ENCODE measurements around the gene SLC25A5. TPM values are rescaled to one million over a fixed set of nuclear protein-coding genes. Genes with fewer than 3 reads are reported as not detected.

The SLC25A5 gene
- total RNA-seq, 3 donors from 2014 or later (not counting 1 experiment from before 2014, with no cell fraction given): 148 to 182 (median 162) TPM

DNA sequence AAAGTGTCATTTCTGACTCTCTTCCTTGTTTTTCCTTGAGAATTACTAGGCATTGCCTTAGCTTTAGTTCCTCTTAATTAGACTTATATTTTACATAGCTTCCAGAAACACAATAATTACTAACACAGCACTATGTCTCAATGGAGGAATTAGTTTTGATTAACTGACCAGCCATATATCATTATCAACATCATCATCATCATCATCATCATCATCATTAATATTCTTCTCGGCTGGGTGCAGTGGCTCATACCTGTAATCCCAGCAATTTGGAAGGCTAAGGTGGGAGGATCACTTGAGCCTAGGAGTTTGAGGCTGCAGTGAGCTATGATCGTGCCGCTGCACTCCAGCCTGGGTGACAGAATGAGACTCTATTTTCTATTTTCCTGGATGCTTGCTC, 2.7 kb upstream of the SLC25A5 start:
- ATAC-seq (no peak), DNase-seq (no peak)
- H3K9me3 ChIP-seq (ENCODE audit: control insufficient read depth, insufficient read depth, low read length): no peaks in the 10 kb centered on the region
- intact Hi-C loops (cut with micrococcal nuclease): loop anchor here (5.0 kb wide), 2 partner anchors 228 to 407 kb away; partner anchors contain the start of genes NDUFA1, PGRMC1 and RNF113A
- peaks cover 10% of the 10 kb centered on the region for H3K36me3 ChIP-seq (ENCODE audit: control insufficient read depth, insufficient read depth, low read length)
- H3K36me3 Mint-ChIP-seq: no peaks in the 10 kb centered on the region
- H3K27ac Mint-ChIP-seq: no peak overlapping the region
- no peaks in the 10 kb centered on the region for H3K27me3 ChIP-seq (ENCODE audit: control insufficient read depth, insufficient read depth, low read length)
- H3K27ac ChIP-seq (ENCODE audit: low read length): no peak overlapping the region
- TF ChIP-seq, protein P1, sequence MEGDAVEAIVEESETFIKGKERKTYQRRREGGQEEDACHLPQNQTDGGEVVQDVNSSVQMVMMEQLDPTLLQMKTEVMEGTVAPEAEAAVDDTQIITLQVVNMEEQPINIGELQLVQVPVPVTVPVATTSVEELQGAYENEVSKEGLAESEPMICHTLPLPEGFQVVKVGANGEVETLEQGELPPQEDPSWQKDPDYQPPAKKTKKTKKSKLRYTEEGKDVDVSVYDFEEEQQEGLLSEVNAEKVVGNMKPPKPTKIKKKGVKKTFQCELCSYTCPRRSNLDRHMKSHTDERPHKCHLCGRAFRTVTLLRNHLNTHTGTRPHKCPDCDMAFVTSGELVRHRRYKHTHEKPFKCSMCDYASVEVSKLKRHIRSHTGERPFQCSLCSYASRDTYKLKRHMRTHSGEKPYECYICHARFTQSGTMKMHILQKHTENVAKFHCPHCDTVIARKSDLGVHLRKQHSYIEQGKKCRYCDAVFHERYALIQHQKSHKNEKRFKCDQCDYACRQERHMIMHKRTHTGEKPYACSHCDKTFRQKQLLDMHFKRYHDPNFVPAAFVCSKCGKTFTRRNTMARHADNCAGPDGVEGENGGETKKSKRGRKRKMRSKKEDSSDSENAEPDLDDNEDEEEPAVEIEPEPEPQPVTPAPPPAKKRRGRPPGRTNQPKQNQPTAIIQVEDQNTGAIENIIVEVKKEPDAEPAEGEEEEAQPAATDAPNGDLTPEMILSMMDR (IDR thresholded peaks at IDR 0.05): no peak
- peaks cover 0 to 6% of the 10 kb centered on the region in 2 donors for H3K4me1 Mint-ChIP-seq
- H3K4me1 ChIP-seq (ENCODE audit: control insufficient read depth, insufficient read depth, low read length): peaks cover 15% of the 10 kb centered on the region
- WGBS (ENCODE audit: insufficient coverage): 93% methylated on average over 2 of the region's 3 CpGs
- no peaks in the 10 kb centered on the region for H3K9me3 Mint-ChIP-seq
- H3K27me3 Mint-ChIP-seq (ENCODE audit: low read depth in 2 of 2): no peaks in the 10 kb centered on the region
- H3K4me3 Mint-ChIP-seq: no peak overlapping the region
- H3K4me3 ChIP-seq (ENCODE audit: low read length): no peak overlapping the region

- TF ChIP-seq, protein P1 (IDR thresholded peaks at IDR 0.05): no peak
- Mint-ChIP-seq H3K9me3 (no peaks in the 10 kb centered on the region), H3K36me3 (no peaks in the 10 kb centered on the region), H3K27ac (no peak overlapping the region), H3K27me3 (ENCODE audit: low read depth in 2 of 2) (no peaks in the 10 kb centered on the region), H3K4me3 (no peak overlapping the region), H3K4me1 (peaks cover 0 to 6% of the 10 kb centered on the region in 2 donors)
- H3K36me3 ChIP-seq (ENCODE audit: control insufficient read depth, insufficient read depth, low read length): peaks cover 16% of the 10 kb centered on the region
- no peaks in the 10 kb centered on the region for H3K9me3 ChIP-seq (ENCODE audit: control insufficient read depth, insufficient read depth, low read length)
- intact Hi-C loops (cut with micrococcal nuclease): loop anchor here (5.0 kb wide), 2 partner anchors 230 to 405 kb away; partner anchors contain the start of genes NDUFA1, PGRMC1 and RNF113A
- DNase-seq (no peak), ATAC-seq (no peak)
- no peak overlapping the region for H3K27ac ChIP-seq (ENCODE audit: low read length)
- 97% methylated on average over 3 of the region's 3 CpGs for WGBS (ENCODE audit: insufficient coverage)
- H3K27me3 ChIP-seq (ENCODE audit: control insufficient read depth, insufficient read depth, low read length): no peaks in the 10 kb centered on the region
- no peak overlapping the region for H3K4me3 ChIP-seq (ENCODE audit: low read length)
- peaks cover 15% of the 10 kb centered on the region for H3K4me1 ChIP-seq (ENCODE audit: control insufficient read depth, insufficient read depth, low read length)
These were observed 1.3 kb upstream of the SLC25A5 start for GRCh38 chrX:119466970-119467369.

- Histone ChIP-seq H3K4me1 (ENCODE audit: control insufficient read depth, insufficient read depth, low read length) (peaks cover 15% of the 10 kb centered on the region), H3K27ac (ENCODE audit: low read length) (no peak overlapping the region), H3K27me3 (ENCODE audit: control insufficient read depth, insufficient read depth, low read length) (no peaks in the 10 kb centered on the region), H3K4me3 (ENCODE audit: low read length) (no peak overlapping the region), H3K9me3 (ENCODE audit: control insufficient read depth, insufficient read depth, low read length) (no peaks in the 10 kb centered on the region), H3K36me3 (ENCODE audit: control insufficient read depth, insufficient read depth, low read length) (peaks cover 16% of the 10 kb centered on the region)
- intact Hi-C loops (cut with micrococcal nuclease): loop anchor here (5.0 kb wide), 2 partner anchors 230 to 405 kb away; partner anchors contain the start of genes NDUFA1, PGRMC1 and RNF113A
- no peaks in the 10 kb centered on the region for H3K9me3 Mint-ChIP-seq
- peak overlapping the region in 1 of 2 donors; percentile 87 for H3K27ac Mint-ChIP-seq
- no peaks in the 10 kb centered on the region for H3K36me3 Mint-ChIP-seq
- peaks cover 0 to 6% of the 10 kb centered on the region in 2 donors for H3K4me1 Mint-ChIP-seq
- ATAC-seq: no peak
- no peaks in the 10 kb centered on the region for H3K27me3 Mint-ChIP-seq (ENCODE audit: low read depth in 2 of 2)
- WGBS (ENCODE audit: insufficient coverage): 98% methylated on average over 4 of the region's 6 CpGs
- peak overlapping the region; percentile 89 for H3K4me3 Mint-ChIP-seq
- TF ChIP-seq, protein P1 (IDR thresholded peaks at IDR 0.05): no peak
- DNase-seq: no peak
These were observed 811 bp upstream of the SLC25A5 start for GRCh38 chrX:119467433-119467832.

Data from natural killer cell (primary cell).